ENCODE data around the gene PLPP2.

The PLPP2 gene

DNA sequence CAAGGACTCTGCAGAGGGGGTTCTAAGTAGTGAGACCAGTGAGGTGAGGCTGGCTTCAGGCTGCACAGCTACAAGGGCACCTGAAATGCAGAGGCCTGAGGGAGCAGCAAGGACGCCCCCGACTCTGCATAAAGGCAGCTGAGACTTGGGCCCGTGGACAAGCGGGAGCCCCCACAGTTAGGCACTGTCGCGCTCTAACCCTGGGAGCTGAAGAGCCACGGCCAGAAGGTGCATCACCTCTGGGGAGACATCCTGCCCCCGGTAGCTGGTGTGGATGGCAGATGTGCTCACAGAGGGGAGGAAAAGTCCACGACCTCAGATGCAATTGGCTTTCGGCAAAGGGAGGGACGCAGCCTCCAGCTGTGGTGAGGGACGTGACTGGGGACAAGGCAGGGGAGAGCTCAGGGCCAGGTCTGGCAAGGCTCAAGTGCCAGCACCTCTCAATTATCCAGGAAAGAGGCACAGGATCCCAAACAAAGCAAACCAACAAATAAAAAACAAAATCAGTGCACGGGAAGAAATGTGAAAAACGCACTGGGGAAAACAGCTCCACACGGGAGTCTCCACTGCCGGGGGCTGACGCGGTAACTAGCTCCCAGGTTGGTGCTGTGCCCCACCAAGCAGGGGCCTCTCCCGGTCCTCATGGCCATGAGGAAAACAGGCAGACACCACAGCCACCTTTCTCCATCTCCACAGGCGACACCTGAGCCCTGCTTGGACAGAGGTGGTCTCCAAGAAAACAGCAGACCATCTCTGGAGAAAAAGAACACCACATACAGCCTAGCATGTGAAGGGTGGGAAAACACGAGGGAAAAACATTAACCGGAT is 23.0 kb upstream of the PLPP2 start:
- no peak for TF ChIP-seq CTCF (IDR thresholded peaks at IDR 0.05; ENCODE audit: low read depth, low read length)
- DNase-seq (ENCODE audit: extremely low read depth, low read depth) = no peak

GRCh38 chr19:313169-313987 is 22.2 kb upstream of the PLPP2 start:
- DNase-seq (ENCODE audit: extremely low read depth, low read depth) = no peak
- TF ChIP-seq CTCF (IDR thresholded peaks at IDR 0.05; ENCODE audit: low read depth, low read length) = no peak

- TF ChIP-seq CTCF (IDR thresholded peaks at IDR 0.05; ENCODE audit: low read depth, low read length) = no peak
These were observed 20.6 kb upstream of the PLPP2 start for GRCh38 chr19:311813-312261.

GRCh38 chr19:310781-311496 is 19.7 kb upstream of the PLPP2 start:
- no peak for DNase-seq (ENCODE audit: extremely low read depth, low read depth)
- TF ChIP-seq CTCF (IDR thresholded peaks at IDR 0.05; ENCODE audit: low read depth, low read length) = no peak

More at GRCh38 chr19:311813-312261, 20.6 kb upstream of the PLPP2 start:
- no peak for DNase-seq (ENCODE audit: extremely low read depth, low read depth)

DNA sequence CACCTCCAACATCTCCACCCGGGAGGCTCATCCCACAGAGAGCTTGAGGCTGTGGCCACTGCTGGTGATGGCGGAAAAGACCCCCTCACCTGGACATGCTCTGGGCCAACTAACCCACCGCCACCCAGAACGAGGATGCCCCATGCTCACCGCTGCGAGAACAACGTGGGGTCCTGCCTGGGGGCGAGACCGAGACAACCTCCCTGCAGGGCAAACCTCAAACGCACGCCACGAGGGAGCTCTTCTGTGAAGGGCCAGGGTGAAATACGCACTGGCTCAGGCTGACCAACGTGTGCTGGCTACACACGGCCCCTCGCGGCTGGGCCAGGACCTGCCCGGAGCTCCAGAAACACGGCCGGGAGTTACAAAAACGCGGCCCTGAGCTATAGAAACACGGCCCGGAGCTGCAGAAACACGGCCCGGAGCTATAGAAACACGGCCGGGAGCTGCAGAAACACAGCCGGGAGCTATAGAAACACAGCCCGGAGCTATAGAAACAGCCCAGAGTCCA is 19.0 kb upstream of the PLPP2 start:
- no peak for DNase-seq (ENCODE audit: extremely low read depth, low read depth)

DNA sequence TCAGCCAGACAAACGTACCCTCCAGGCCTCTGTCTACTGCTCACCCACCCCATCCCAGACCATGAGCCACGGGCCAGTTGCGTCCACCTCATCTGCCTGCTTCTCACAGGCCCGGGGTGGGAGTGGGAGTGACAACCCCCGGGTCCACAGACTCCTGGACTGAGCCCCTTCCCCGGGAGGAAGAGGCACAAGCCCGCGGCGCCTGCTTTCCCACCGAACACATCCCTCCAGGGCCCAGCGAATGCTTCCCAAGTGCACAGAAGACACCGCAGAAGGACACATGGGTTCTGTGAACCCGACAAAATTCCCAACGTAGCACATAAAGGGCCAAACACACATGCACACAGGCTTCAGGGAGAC is 18.0 kb upstream of the PLPP2 start:
- DNase-seq (ENCODE audit: extremely low read depth, low read depth) = no peak
- TF ChIP-seq CTCF (IDR thresholded peaks at IDR 0.05; ENCODE audit: low read depth, low read length) = no peak

More for the DNA sequence above, 19.0 kb upstream of the PLPP2 start:
- no peak for TF ChIP-seq CTCF (IDR thresholded peaks at IDR 0.05; ENCODE audit: low read depth, low read length)
